GM23248 (cell line): Measurements from ENCODE around the gene MARF1.

ENCODE experiments used
- EZH2 ChIP-seq: fragments of 200-600 bp; sonication (generic); IDR thresholded peaks from 2 replicates; pipeline ENCODE4 v1.6.1; 2018; ENCODE audit warnings: antibody characterized with exemption, mild to moderate bottlenecking; ENCODE audit not compliant: insufficient read depth, poor library complexity, severe bottlenecking
- EZH2phosphoT487 ChIP-seq: fragments of 200-600 bp; sonication (generic); IDR thresholded peaks from 2 replicates; pipeline ENCODE4 v1.6.1; 2018; ENCODE audit warnings: antibody characterized with exemption, moderate library complexity, mild to moderate bottlenecking, low read depth; ENCODE audit not compliant: insufficient read depth

DNA sequence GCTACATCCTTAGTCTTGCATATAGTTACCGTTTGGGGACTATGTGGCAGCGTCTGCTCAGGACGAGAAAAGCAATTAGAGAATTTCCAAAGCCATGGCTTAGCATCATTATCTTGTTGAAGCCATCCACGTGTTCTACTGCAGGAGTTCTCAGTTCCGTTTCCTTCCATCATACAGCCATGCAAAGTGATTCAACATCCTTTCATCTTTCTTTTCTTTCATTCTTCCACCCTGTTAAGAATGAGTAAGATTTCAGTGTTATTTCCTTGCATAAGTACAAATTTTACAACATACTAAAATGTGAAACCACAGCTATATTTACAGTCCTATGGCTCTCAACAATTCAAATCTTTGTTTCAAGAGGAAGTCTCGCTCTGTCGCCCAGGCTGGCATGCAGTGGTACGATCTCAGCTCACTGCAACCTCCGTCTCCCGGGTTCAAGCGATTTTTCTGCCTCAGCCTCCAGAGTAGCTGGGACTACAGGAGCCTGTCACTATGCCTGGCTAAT, 3.8 kb downstream of the MARF1 start:
- no peak for TF ChIP-seq EZH2
- no peak for TF ChIP-seq EZH2phosphoT487
